ENCODE measurements around the gene TMEM229B. TPM values are rescaled to one million over a fixed set of nuclear protein-coding genes. Genes with fewer than 3 reads are reported as not detected.

The TMEM229B gene
- total and polyA plus RNA-seq, 5 experiments from 2014 or later: 17.2 to 27.5 (median 22.5) TPM

- Mint-ChIP-seq H3K27me3 (peaks cover 3 to 27% (median 13%) of the 10 kb centered on the region in 5 donors), H3K4me1 (peaks cover 0 to 4% (median 0%) of the 10 kb centered on the region in 4 donors), H3K4me3 (peak overlapping the region in 1 of 10 donors; percentile 28), H3K27ac (peak overlapping the region in 3 of 10 donors; percentile 39 to 69 (median 62)), H3K9me3 (no peaks in the 10 kb centered on the region), H3K36me3 (no peaks in the 10 kb centered on the region)
- POLR2A ChIA-PET: interaction anchor here (0.6 to 2.3 kb wide), 4 partner anchors 17 to 144 kb away, joined by 3 to 16 read pairs (median 4); no protein-coding TSS in a partner anchor
- DNase-seq: peak; percentile 55 to 88 (median 72)
- peak; percentile 90 to 97 for ATAC-seq
Observed at GRCh38 chr14:67426983-67427606, 61.4 kb downstream of the TMEM229B start.

- Mint-ChIP-seq H3K36me3 (no peaks in the 10 kb centered on the region), H3K27me3 (peaks cover 3 to 27% (median 13%) of the 10 kb centered on the region in 5 donors)
Observed at GRCh38 chr14:67426161-67426560, 62.4 kb downstream of the TMEM229B start.

GRCh38 chr14:67425608-67426007 is 62.9 kb downstream of the TMEM229B start:
- DNase-seq (no peak), ATAC-seq (no peak)
- POLR2A ChIA-PET: no interaction called here
- Mint-ChIP-seq H3K27me3 (peaks cover 3 to 27% (median 13%) of the 10 kb centered on the region in 5 donors), H3K27ac (no peak overlapping the region), H3K4me3 (no peak overlapping the region), H3K4me1 (peaks cover 0 to 4% (median 0%) of the 10 kb centered on the region in 4 donors), H3K36me3 (no peaks in the 10 kb centered on the region), H3K9me3 (no peaks in the 10 kb centered on the region)

More at GRCh38 chr14:67426161-67426560, 62.4 kb downstream of the TMEM229B start:
- ATAC-seq (no peak), DNase-seq (no peak)
- Mint-ChIP-seq H3K9me3 (no peaks in the 10 kb centered on the region), H3K4me1 (peaks cover 0 to 4% (median 0%) of the 10 kb centered on the region in 4 donors), H3K4me3 (no peak overlapping the region), H3K27ac (no peak overlapping the region)
- POLR2A ChIA-PET: interaction anchor here (2.3 kb wide), 1 partner anchor 145 kb away, joined by 16 read pairs; no protein-coding TSS in a partner anchor

- H3K4me1 Mint-ChIP-seq: peaks cover 0 to 4% (median 0%) of the 10 kb centered on the region in 4 donors
- no peak overlapping the region for H3K27ac Mint-ChIP-seq
- POLR2A ChIA-PET: no interaction called here
- no peak overlapping the region for H3K4me3 Mint-ChIP-seq
- ATAC-seq (no peak), DNase-seq (no peak)
- H3K9me3 Mint-ChIP-seq: no peaks in the 10 kb centered on the region
- no peaks in the 10 kb centered on the region for H3K36me3 Mint-ChIP-seq
- H3K27me3 Mint-ChIP-seq: peaks cover 3 to 27% (median 13%) of the 10 kb centered on the region in 5 donors
Observed at GRCh38 chr14:67424539-67424938, 64.0 kb downstream of the TMEM229B start.

GRCh38 chr14:67423424-67423823 is 65.1 kb downstream of the TMEM229B start:
- peaks cover 0 to 4% (median 0%) of the 10 kb centered on the region in 4 donors for H3K4me1 Mint-ChIP-seq
- POLR2A ChIA-PET: interaction anchor here (0.7 kb wide), 1 partner anchor 272 kb away, joined by 3 read pairs; the partner anchor contains the start of gene RDH11
- H3K27ac Mint-ChIP-seq: peak overlapping the region in 1 of 10 donors; percentile 79
- H3K27me3 Mint-ChIP-seq: peaks cover 3 to 25% (median 13%) of the 10 kb centered on the region in 5 donors
- H3K4me3 Mint-ChIP-seq: no peak overlapping the region
- no peak for DNase-seq
- H3K9me3 Mint-ChIP-seq: no peaks in the 10 kb centered on the region
- ATAC-seq: no peak
- no peaks in the 10 kb centered on the region for H3K36me3 Mint-ChIP-seq

GRCh38 chr14:67421356-67422224 is 66.9 kb downstream of the TMEM229B start:
- POLR2A ChIA-PET: no interaction called here
- Mint-ChIP-seq H3K27ac (no peak overlapping the region), H3K27me3 (peaks cover 3 to 22% (median 9%) of the 10 kb centered on the region in 5 donors)

More at GRCh38 chr14:67421356-67422224, 66.9 kb downstream of the TMEM229B start:
- Mint-ChIP-seq H3K36me3 (no peaks in the 10 kb centered on the region), H3K9me3 (no peaks in the 10 kb centered on the region), H3K4me1 (no peaks in the 10 kb centered on the region), H3K4me3 (no peak overlapping the region)
- DNase-seq (no peak), ATAC-seq (no peak)

Small RNA genes lying within 50 kb of the gene (microRNA-seq; reads per million reads assigned to microRNA genes)
- gene MIR5694 (ENCODE audit: borderline microRNAs expressed): not detected

Other genes with a start within 250 kb of the TMEM229B start
- gene PALS1, start 247.3 kb downstream of the TMEM229B start, total RNA-seq: 10 to 100 TPM; 20.9 to 21.2 TPM
- gene PALS1, start 247.3 kb downstream of the TMEM229B start, polyA plus RNA-seq: 1 to 10 TPM; 2.4 to 3.0 (median 2.9) TPM
- 10 to 100 TPM; 20.6 to 25.0 TPM for gene ATP6V1D, start 128.9 kb downstream of the TMEM229B start, total RNA-seq
- gene ATP6V1D, start 128.9 kb downstream of the TMEM229B start, polyA plus RNA-seq: 10 to 100 TPM; 32.8 to 44.5 (median 42.3) TPM
- gene EIF2S1, start 128.4 kb downstream of the TMEM229B start, total RNA-seq: 10 to 100 TPM; 50.3 to 50.7 TPM
- gene EIF2S1, start 128.4 kb downstream of the TMEM229B start, polyA plus RNA-seq: 100 to 1,000 TPM; 107 to 131 (median 116) TPM
- 1 to 10 TPM; 1.3 to 3.2 TPM for gene PLEK2, start 76.6 kb downstream of the TMEM229B start, total RNA-seq
- gene PLEK2, start 76.6 kb downstream of the TMEM229B start, polyA plus RNA-seq: 1 to 10 TPM in 1 of 3 donors, under 1 TPM in 2; 0.53 to 1.2 (median 0.79) TPM
- 1 to 10 TPM; 1.0 to 1.4 TPM for gene PLEKHH1, start 44.6 kb upstream of the TMEM229B start, total RNA-seq
- gene PLEKHH1, start 44.6 kb upstream of the TMEM229B start, polyA plus RNA-seq: under 1 TPM in 2 of 3 donors, not detected in 1; 0.06 to 0.07 TPM
- gene PIGH, start 111.5 kb upstream of the TMEM229B start, total RNA-seq: 10 to 100 TPM; 32.1 to 37.5 TPM
- 10 to 100 TPM; 24.6 to 44.5 (median 35.3) TPM for gene PIGH, start 111.5 kb upstream of the TMEM229B start, polyA plus RNA-seq
- gene ARG2, start 131.2 kb upstream of the TMEM229B start, total RNA-seq: 1 to 10 TPM in 1 of 2 experiments, under 1 TPM in 1; 0.78 to 1.1 TPM
- under 1 TPM in 2 of 3 donors, not detected in 1; 0.32 to 0.88 TPM for gene ARG2, start 131.2 kb upstream of the TMEM229B start, polyA plus RNA-seq
- 10 to 100 TPM; 70.6 to 74.2 TPM for gene VTI1B, start 185.9 kb upstream of the TMEM229B start, total RNA-seq
- 10 to 100 TPM; 64.4 to 87.9 (median 83.1) TPM for gene VTI1B, start 185.9 kb upstream of the TMEM229B start, polyA plus RNA-seq
- 10 to 100 TPM; 43.5 to 43.7 TPM for gene RDH11, start 207.0 kb upstream of the TMEM229B start, total RNA-seq
- 10 to 100 TPM; 74.7 to 87.6 (median 79.3) TPM for gene RDH11, start 207.0 kb upstream of the TMEM229B start, polyA plus RNA-seq
- not detected for gene RDH12, start 213.2 kb upstream of the TMEM229B start, total RNA-seq
- not detected for gene RDH12, start 213.2 kb upstream of the TMEM229B start, polyA plus RNA-seq

All from naive thymus-derived CD8-positive, alpha-beta T cell (primary cell).